Activated CD8-positive, alpha-beta memory T cell treated with anti-CD3 and anti-CD28 coated beads, Interleukin-2, amount 50 U/mL, for 1 hour (primary cell): Measurements from ENCODE around the gene KRTAP20-2.

Source experiments
- DNase-seq: peaks from one replicate; pipeline ENCODE4 v3.0.0-alpha.2; 2020; ENCODE audit errors: extremely low read depth

The KRTAP20-2 gene

GRCh38 chr21:30634906-30635305 lies at the start of gene KRTAP20-2:
TSS of gene KRTAP20-2 (plus strand) at chr21:30635206. CDS start at chr21:30635264, 58 bp downstream.
- DNase-seq: no peak

GRCh38 chr21:30590297-30590696 lies 44.7 kb upstream of the KRTAP20-2 start, which contains the start of gene KRTAP22-2:
TSS of gene KRTAP22-2 (minus strand) at chr21:30590397.
- DNase-seq: no peak

- DNase-seq: no peak
Measured at GRCh38 chr21:30592140-30592539, 42.9 kb upstream of the KRTAP20-2 start, which contains the start of gene KRTAP6-3. TSS of gene KRTAP6-3 (plus strand) at chr21:30592440. CDS start at chr21:30592446, 6 bp downstream.

GRCh38 chr21:30598802-30599201 lies 36.2 kb upstream of the KRTAP20-2 start, which contains the start of gene KRTAP6-2:
TSS of gene KRTAP6-2 (minus strand) at chr21:30598902. CDS start at chr21:30598874, 28 bp downstream.
- no peak for DNase-seq

GRCh38 chr21:30600787-30601186 lies 34.2 kb upstream of the KRTAP20-2 start, which contains the start of gene KRTAP22-1:
TSS of gene KRTAP22-1 (plus strand) at chr21:30601087.
- no peak for DNase-seq

- DNase-seq: no peak
Measured at GRCh38 chr21:30605968-30606367, 29.0 kb upstream of the KRTAP20-2 start.

- no peak for DNase-seq
Measured at GRCh38 chr21:30612132-30612531, 22.9 kb upstream of the KRTAP20-2 start.

GRCh38 chr21:30613836-30614235 lies 21.2 kb upstream of the KRTAP20-2 start, which contains the start of gene KRTAP6-1:
TSS of gene KRTAP6-1 (minus strand) at chr21:30613930. CDS start at chr21:30613904, 26 bp downstream.
- DNase-seq: no peak

- no peak for DNase-seq
Measured at GRCh38 chr21:30615199-30615598, 19.8 kb upstream of the KRTAP20-2 start.

- no peak for DNase-seq
Measured at GRCh38 chr21:30616125-30616524, 18.9 kb upstream of the KRTAP20-2 start, which contains the start of gene KRTAP20-1. TSS of gene KRTAP20-1 (plus strand) at chr21:30616425. CDS start at chr21:30616455, 30 bp downstream.

GRCh38 chr21:30620080-30620479 lies 14.9 kb upstream of the KRTAP20-2 start:
- DNase-seq: no peak

- no peak for DNase-seq
Measured at GRCh38 chr21:30620522-30620921, 14.5 kb upstream of the KRTAP20-2 start, which contains the start of gene KRTAP20-4. TSS of gene KRTAP20-4 (plus strand) at chr21:30620627.

GRCh38 chr21:30623362-30623761 lies 11.6 kb upstream of the KRTAP20-2 start:
- no peak for DNase-seq

- no peak for DNase-seq
Measured at GRCh38 chr21:30625449-30626165, 9.4 kb upstream of the KRTAP20-2 start.

- no peak for DNase-seq
Measured at GRCh38 chr21:30628109-30628508, 6.9 kb upstream of the KRTAP20-2 start.

GRCh38 chr21:30629200-30629599 lies 5.8 kb upstream of the KRTAP20-2 start:
- DNase-seq: no peak

GRCh38 chr21:30638686-30639085 lies 3.7 kb downstream of the KRTAP20-2 start:
- DNase-seq: no peak

GRCh38 chr21:30642564-30642963 lies 7.6 kb downstream of the KRTAP20-2 start, which contains the start of gene KRTAP20-3:
TSS of gene KRTAP20-3 (plus strand) at chr21:30642864.
- no peak for DNase-seq

GRCh38 chr21:30646904-30647414 lies 12.0 kb downstream of the KRTAP20-2 start:
- no peak for DNase-seq

GRCh38 chr21:30652891-30653290 lies 17.9 kb downstream of the KRTAP20-2 start:
- DNase-seq: no peak

GRCh38 chr21:30668776-30669175 lies 33.8 kb downstream of the KRTAP20-2 start:
- DNase-seq: no peak

GRCh38 chr21:30672985-30673650 lies 38.1 kb downstream of the KRTAP20-2 start:
- DNase-seq: no peak
